ENCODE measurements around the gene ZNF775.

The ZNF775 gene

DNA sequence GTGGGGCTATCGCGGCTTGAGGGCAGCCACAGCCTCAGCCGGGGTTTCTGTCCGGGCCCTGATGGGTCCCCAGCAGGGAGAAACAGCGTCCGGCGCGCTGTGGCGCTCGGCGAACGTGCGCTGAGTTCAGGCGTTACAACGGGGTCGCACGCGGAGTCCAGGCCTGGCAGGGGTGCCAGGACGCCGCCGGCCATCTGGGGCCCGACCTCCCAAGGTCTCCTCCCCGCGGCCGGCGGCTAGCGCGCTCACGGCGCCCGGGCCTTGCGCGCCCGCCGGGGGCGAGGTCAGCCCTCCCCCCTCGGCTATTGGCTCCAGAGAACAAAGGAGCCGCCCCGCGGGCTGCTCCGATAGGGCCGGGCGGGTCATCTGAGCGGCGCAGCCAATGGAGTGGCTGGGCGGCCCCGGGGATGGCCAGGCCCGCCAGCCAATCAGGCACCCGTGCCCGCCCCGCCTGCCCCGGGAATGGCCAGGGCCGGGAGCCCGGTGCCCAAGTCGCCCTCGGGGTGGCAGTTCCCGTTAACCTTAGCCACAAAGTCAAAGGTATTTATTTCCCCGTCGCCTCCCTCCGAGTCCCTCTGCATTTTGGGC, at the start of gene ZNF775:
Gene ZNF775 (plus strand): TSS at position 478 of the 588 bp plus-strand sequence. CDS start 9,141 bp downstream, outside the sequence.
- peak; percentile 72 for DNase-seq (ENCODE audit: low read depth, low spot score)

DNA sequence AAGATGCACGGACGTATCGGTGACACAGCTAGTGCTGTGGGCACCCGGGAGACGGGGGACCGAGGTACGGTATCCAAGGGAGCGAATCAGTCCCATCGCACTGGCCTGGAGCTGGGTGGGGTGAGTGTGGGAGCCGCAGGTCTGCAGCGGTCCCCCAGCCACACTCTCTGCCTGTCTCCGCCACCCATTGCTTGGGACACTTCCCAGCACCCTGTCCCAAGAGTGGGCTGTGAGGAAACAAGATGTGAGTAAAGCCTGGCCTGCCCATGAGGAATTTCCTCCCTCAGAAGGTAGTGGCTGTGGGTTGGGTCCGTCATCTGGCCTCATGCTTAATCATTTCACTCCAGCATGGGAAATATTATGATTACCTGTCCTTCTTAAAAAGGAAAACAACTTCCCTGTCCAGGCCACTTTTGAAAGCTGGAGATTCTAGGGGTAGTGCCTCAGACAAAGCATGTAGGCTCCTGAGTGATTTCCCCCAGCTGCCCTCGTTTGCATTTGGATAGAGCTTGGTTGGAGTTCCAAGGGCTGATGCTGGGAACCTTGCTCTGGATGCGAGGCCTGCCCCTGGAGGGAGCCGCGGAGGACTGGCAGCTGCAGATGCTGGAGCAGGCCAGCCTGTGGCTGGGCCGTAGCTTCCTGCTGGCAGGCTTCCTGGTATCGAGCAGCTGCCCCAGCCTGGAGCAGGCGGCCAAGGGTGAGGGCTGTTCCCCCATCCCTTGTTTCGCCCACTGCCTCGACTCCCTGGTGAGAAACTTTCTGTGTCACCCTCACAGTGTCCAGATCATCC, 49.6 kb upstream of the ZNF775 start:
- no peak for DNase-seq (ENCODE audit: low read depth, low spot score)

DNA sequence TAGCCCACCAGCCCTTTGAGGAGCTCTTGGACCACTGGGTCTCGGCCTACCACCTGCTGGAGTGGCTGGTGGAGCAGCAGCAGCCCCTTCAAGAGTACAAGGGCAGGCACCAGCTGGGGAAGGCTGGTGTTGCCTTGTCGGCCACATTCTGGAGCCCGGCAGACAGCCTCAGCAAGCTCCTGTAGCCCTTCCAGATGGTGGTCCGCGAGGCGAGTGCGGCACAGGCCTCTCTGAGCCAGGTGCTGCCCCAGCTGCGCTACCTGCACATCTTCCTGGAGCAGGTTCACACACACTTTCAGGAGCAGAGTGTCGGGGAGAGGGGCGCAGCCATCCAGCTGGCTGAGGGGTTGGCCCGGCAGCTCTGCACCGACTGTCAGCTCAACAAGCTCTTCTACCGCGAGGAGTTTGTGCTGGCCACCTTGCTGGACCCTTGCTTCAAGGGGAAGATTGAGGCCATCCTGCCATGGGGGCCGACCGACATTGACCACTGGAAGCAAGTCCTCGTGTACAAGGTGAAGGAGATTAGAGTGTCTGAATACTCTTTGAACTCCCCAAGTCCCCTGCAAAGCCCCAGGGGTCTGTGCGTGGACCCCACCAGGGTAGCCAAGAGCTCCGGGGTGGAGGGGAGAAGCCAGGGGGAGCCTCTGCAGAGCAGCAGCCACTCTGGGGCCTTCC, 48.8 kb upstream of the ZNF775 start:
- DNase-seq (ENCODE audit: low read depth, low spot score): no peak

DNA sequence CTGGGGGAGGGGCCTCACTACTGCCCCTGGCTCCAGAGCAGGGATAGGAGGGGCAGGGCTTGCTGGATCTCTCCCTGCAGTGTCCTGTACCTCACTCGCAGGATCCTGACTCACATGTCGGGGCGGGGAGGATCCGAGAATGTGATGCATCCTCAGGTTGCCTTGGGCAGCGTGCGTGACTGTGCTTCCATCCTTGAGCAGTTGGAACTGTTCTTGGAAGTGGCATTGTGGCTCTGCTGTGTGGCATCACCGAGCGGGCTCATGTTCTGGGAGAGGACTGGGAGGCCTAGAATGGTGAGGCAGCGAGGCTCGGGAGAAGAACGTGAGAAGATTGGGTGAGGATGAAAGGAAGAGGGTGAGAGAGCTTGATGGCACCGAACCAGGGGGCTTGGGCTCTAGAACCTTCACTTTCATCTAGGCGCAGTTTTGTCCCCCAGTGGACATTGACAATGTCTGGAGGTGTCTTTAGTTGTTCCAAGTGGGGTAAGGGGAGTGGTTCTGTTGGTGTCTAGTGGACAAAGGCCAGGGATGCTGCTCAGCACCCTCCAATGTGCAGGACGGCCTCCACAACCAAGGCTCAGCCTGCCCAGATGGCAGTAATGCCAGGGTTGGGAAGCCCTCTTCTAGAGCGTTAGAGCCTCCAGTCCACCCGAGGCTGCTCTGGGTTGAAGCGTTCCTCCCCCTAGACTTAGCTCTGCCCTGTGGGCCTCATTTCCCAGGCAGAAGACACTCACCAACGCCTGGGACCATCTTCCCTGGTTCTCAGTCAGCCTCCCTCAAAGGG, 46.1 kb upstream of the ZNF775 start:
- no peak for DNase-seq (ENCODE audit: low read depth, low spot score)

DNA sequence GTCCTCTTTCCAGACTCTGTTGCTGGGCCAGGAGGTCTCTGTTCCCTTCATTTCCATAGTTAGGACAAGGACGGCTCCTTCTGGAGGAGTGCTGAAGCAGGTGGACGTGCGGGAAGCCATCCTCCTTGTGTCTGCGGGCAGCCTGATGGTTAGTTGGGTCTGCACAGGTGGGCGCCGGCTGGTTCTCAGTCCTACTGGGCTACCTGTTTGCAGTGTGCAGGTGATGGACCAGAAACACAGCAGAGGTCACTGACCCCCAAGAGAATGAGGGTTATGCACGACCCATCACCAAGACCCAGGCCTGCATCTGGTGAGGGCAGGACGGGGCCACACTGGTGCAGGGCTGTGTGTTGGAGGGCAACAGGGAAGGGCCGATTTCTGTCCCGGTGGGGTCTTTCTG, 45.5 kb upstream of the ZNF775 start:
- no peak for DNase-seq (ENCODE audit: low read depth, low spot score)

DNA sequence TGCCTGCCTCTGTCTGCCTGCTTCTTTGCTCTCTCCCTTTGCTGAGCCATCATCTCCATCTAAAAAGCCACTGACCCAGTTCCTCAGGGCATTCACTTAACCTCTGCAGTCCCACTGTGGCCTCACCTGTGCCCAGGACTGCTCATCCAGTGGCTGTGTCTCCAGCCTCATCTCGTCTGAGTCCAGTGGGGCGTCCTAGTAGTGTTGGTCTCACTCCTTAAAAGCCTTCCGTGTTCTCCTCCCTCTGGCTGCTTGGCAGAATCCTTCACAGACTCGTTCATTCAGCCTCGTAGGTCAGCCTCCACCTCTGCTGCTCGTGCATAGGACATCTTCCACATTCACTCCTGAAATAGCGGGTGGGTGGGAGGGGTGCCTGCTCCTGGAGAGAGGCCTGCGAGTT, 45.0 kb upstream of the ZNF775 start:
- DNase-seq (ENCODE audit: low read depth, low spot score): no peak

DNA sequence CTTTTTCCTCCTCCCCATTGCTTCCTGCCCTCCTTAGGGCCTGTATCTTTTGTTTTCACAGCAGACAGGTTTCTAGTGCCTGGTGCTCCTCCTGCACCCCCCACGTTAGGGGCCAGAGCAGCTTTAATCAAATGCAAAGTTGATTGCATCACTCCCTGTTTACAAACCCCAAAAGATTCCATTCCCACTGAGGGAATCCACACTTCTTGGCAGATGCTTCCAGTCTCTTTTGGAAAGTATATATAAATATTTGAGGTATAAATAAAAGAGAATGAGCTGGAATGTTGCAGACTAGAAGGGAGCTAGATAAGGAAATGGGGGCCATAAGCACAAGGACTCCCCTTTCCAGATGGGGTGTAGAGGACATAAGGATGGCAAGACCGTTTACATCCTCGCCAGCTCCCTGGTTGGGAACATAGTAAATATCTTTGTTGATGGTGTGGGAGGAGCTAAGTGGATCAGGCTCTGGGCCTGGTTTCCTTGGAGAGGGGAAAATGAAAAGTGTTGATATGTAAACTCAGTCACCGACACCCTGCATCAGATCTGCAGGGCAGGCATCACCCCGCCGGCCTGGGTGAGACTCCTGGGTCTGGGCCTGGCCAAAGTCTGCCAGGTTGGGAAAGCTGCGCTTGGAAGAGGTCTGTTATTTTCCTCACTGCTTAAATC, 43.9 kb upstream of the ZNF775 start:
- no peak for DNase-seq (ENCODE audit: low read depth, low spot score)

DNA sequence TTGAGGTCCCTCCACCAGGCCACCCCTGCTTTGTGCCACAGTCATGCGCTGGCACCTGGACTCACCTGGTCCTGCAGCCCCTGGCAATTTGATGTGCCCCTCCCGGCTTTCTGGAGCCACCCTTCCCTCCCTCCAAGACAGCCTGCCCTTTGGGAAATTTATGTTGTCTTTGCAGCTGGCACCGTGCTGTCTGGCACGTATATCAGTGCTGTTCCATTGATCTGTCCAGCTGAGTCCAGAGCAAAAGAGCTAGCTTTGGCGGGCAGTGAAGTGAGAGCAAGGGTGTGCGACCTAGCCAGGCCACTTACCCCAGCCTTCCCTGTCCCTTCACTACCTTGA, 43.4 kb upstream of the ZNF775 start:
- no peak for DNase-seq (ENCODE audit: low read depth, low spot score)

DNA sequence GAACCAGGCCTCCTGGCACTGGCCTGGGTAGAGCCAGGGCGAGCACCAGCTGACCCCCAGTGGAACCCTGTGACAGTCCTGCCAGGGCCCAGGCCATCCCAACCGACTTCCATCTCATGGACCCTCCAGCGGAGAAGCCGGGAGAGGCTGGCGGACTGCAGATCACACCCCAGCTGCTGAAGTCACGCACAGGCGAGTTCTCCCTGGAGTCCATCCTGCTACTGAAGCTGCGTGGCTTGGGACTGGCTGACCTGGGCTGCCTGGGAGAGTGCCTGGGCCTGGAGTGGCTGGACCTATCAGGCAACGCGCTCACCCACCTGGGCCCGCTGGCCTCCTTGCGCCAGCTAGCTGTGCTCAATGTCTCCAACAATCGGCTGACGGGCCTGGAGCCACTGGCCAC, 42.4 kb upstream of the ZNF775 start:
- no peak for DNase-seq (ENCODE audit: low read depth, low spot score)

DNA sequence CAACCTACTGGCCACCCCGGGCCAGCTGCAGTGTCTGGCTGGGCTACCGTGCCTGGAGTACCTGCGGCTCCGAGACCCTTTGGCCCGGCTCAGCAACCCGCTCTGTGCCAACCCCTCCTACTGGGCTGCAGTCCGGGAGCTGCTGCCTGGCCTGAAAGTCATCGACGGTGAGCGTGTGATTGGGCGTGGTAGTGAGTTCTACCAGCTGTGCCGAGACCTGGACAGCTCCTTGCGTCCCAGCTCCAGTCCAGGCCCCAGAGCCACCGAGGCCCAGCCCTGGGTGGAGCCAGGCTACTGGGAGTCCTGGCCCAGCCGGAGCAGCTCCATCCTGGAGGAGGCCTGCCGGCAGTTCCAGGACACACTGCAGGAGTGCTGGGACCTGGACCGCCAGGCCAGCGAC, 42.0 kb upstream of the ZNF775 start:
- DNase-seq (ENCODE audit: low read depth, low spot score): no peak

DNA sequence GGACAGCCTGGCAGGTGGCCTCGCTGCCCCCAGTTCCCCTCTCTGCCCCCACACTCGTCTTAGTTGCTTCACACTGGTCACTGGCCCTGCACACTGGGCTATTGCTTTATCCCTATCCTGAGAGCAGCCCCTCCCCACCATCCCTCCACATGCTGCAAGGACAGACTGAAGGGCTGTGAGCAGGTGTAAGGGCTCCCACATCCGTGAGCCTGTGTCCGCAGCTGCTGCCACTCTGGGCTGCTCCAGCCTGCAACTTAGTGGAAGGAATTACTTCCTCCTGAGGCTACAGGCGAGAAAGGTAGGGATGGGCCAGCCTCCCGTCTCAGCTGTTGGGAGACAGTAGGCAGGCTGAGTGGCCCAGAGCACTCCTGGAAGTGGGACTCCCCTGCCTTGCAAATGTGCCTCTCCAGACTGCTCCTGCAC, 41.5 kb upstream of the ZNF775 start:
- DNase-seq (ENCODE audit: low read depth, low spot score): no peak

DNA sequence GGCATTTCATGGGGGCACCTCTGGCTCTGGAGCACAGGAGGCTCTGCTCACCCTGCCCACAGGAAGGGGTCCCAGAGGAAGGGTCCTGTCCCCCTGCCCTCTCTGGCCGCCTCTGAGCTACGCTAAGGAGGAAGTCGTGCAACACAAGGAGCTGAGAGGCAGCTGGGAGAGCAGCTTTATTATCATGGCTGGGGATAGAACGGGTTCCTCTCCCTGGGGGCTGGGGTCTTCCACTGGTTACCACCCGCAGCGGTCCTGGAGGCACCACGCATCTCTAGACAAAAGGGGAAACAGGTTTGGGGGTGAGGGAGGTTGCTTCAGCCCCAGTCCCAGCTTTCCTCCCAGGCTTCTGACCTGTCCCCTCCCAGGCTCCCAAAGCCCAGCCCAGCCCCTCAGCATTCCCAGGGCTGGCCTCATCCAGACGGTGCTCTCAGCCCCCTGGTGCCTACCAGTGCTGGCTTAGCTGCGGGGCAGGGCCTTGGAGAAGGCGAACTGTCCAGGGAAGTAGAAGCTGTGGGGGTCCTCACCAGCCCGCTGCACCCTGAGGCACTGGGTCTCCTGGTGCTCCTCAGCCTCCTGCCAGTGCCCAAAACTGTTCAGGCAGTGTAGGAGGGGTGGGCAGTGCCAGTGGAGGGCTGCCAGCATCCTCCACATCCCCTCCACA, 40.8 kb upstream of the ZNF775 start:
- no peak for DNase-seq (ENCODE audit: low read depth, low spot score)

DNA sequence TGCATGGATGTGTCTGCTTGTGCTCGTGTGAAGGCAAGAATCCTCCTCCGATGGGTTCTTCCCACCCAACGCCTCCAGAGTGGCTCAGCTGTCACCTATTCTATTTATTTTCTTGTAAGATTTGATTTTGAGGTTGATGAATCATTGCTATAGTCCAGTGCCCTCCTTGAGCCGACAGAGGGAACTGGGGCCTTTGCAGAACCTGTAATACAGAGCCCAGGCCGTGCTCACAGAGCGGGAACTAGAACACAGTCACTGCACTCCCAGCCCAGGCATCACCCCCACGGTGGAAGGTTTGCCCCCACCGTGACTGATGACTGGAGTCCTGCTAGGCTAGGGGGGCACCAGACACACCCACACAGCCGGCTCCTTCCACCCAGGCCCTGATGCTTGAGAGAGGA, 39.7 kb upstream of the ZNF775 start:
- no peak for DNase-seq (ENCODE audit: low read depth, low spot score)

DNA sequence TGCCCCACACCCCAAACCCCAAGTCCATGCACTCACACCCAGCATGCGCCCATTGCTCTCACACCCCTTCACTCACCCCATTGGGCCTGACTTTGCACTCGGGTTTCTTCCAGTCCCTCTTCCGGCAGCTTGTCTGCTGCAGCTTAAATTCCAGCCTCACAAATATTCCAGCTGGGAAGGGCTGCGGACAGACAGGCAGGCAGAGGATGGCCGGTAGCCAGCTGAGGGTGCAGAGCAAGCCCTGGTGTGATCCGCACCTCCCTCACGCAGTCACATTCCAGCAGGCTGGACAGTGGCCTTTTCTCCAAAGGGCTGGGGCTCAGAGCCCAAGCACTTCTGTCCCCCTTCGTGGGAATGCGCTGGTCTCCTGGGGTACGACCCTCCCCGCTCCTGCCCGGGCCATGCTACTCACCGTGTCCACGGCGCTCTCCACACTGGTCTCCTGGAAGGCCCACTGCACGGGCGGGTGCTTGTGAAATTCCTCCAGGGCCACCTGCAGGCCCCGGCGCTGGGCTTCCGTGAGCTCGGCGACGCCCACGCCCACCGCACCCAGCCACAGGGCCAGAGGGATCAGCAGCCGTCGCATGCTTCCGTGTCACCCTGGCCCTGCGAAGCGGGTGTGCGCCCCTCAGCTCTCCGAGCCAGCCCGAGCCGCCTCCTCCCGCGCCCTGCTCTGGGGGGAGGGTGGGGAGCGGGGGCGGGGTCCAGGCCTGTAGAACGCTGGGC, 38.9 kb upstream of the ZNF775 start:
- no peak for DNase-seq (ENCODE audit: low read depth, low spot score)

DNA sequence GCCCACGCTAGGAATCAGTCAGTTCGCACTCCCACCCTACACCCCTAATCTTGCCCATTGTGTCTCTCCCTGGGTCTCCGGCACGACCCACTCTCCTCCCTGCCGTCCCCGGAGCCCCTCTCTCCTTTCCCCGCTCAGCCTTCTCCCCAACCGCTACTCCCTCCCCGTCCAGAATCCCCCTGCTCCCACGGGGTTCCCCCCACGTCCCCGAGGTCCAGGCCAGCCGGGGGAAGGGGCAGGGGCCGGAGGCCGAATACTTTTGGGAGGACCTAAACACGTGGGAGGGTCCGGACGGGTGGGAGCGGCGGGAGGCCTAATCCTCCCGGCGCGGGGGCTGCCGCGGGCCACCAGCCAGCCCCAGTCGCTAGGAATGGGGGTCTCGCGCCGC, 38.3 kb upstream of the ZNF775 start:
- DNase-seq (ENCODE audit: low read depth, low spot score): no peak

DNA sequence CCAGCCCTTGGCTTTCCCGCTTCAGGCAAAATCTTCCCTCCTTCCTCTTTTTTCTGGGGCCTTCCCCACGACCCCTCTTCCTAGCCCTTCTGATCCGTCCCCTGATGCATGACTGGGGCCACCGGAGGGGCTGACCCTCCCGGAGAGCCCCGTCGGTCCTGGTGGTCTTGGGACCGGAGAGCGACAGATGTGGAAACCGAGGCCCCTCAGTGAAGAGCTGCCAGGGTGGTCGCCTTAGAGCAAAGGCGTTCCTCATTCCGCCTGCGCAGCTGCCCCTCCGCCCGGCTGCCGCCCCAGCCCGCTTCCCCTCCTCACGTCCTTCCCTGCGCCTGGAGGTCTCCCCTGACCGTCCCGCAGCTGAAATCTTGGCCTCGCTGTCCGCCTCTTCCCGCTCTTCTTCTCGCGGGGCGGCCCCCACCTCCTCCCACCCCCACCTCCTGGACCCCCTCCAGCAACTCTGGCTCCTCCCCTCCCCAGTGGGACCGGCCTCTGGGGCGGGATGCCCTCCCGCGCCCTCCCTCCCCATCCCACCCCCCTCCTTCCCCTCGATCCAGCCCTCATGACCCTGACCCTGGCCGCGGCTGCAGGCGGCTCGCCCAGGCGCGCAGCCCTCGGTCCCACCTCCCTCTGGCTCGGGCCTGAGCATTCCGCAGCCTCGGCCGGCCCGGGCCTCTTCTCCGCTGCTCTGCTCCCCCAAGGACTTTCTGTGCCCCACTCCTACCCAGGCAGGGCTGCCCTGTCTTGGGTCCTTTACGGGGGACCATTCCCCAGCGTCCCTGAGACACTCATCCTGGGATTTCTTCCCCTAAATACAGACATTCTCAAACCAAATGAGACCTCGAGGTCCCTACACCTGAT, 37.6 kb upstream of the ZNF775 start, which contains the start of gene RARRES2:
Gene RARRES2 (minus strand): TSS at position 367 of the 858 bp plus-strand sequence. CDS start 1,020 bp downstream, outside the sequence.
- DNase-seq (ENCODE audit: low read depth, low spot score): no peak

DNA sequence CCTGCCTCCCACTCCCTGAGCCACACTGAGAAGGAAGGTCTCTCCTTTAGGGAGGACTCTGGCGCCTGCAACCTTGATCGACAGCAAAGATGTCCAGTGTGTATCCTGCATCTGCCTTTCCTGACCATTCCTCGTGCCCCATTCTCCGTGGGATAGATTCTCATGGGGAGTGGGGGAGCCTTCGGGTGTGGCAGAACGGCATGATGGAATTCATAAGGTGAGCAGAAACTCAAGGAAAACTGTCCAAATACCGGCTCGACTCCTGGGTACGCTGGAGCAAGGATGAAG, 37.1 kb upstream of the ZNF775 start:
- no peak for DNase-seq (ENCODE audit: low read depth, low spot score)

DNA sequence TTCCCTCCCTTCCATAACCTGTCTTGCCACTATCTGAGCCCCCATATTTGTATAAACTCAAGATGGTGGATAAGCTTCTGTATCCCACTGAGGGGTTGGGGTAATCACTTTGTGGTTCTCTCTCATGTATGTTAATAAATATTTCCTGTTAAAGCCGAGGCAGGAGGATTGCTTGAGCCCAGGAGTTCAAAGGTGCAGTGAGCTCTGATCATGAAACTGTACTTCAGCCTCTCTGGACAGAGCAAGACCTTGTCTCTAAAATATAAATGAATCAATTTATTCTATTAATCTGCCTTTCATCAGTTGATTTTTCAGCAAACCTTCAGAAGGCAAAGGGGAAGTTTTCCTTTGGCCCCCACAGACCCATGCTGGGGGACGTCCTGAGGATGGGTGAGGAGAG, 35.9 kb upstream of the ZNF775 start:
- no peak for DNase-seq (ENCODE audit: low read depth, low spot score)

DNA sequence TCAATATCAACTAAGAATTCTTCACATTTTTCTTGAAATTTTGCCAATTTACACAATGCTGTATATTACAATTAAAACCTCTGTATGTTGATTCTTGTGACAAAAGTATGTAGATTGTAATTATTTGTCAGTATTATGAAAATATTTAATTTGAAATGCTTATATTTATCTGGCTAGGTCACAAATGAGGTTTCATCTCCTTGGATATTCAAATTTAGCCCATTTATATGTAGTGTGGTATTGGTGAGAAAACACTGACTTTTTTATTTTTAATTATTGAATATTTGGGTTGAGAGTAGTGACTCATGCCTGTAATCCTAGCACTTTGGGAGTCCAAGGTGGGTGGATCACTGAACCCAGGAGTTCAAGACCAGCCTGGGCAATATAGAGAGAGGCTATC, 34.8 kb upstream of the ZNF775 start:
- DNase-seq (ENCODE audit: low read depth, low spot score): no peak

DNA sequence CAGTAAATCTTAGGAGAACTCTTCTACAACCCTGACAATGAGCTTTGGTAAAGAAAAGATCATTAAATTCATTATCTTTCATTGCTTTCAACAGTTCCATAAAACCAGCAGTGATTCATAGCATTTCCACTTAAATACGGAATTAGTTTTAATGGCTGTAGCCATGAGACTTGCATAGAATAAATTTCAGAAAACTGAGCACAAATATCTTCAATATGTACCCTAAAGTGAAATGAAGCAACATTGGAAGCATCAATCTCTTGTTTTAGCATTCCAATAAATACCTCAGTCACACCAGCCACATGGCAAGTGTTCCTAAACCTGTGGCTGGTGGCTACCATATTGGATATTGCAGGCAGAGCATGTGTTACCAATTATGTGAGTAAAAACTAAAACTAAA, 34.1 kb upstream of the ZNF775 start:
- DNase-seq (ENCODE audit: low read depth, low spot score): no peak
